Activated T-cell treated with anti-CD3 and anti-CD28 coated beads, Interleukin-2, amount 50 U/mL, for 48 hours (primary cell): Measurements from ENCODE around the gene ZBTB42.

Source experiments
- DNase-seq, 2 experiments: peaks; one replicate each; pipeline ENCODE4 v3.0.0-alpha.2; 2020

The ZBTB42 gene

GRCh38 chr14:104783484-104784217 is 17.2 kb upstream of the ZBTB42 start:
- no peak for DNase-seq

- DNase-seq, result no peak
These were observed 16.7 kb upstream of the ZBTB42 start for GRCh38 chr14:104784218-104784568.

- DNase-seq, result no peak
These were observed 15.8 kb upstream of the ZBTB42 start for GRCh38 chr14:104784846-104785707.

- no peak for DNase-seq
These were observed 15.2 kb upstream of the ZBTB42 start for GRCh38 chr14:104785708-104786080.

GRCh38 chr14:104786091-104786586 is 14.8 kb upstream of the ZBTB42 start:
- DNase-seq, result no peak

GRCh38 chr14:104786726-104787675 is 13.9 kb upstream of the ZBTB42 start:
- no peak for DNase-seq

- DNase-seq, result no peak
These were observed 13.2 kb upstream of the ZBTB42 start for GRCh38 chr14:104787736-104788135.

- DNase-seq, result no peak
These were observed 12.6 kb upstream of the ZBTB42 start for GRCh38 chr14:104788161-104788818.

- DNase-seq, result no peak
These were observed 11.8 kb upstream of the ZBTB42 start for GRCh38 chr14:104788873-104789663.

GRCh38 chr14:104789752-104790743 is 10.9 kb upstream of the ZBTB42 start:
- DNase-seq, result no peak

GRCh38 chr14:104791425-104791824 is 9.5 kb upstream of the ZBTB42 start:
- DNase-seq, result no peak

GRCh38 chr14:104792101-104792884 is 8.6 kb upstream of the ZBTB42 start:
- DNase-seq, result no peak

GRCh38 chr14:104792945-104793702 is 7.8 kb upstream of the ZBTB42 start:
- DNase-seq, result no peak

- no peak for DNase-seq
These were observed 7.3 kb upstream of the ZBTB42 start for GRCh38 chr14:104793703-104793959.

- peak; percentile 75 to 78 for DNase-seq
These were observed 6.8 kb upstream of the ZBTB42 start for GRCh38 chr14:104794099-104794498.

- DNase-seq, result peak in 1 of 2 experiments; percentile 46
These were observed 6.3 kb upstream of the ZBTB42 start for GRCh38 chr14:104794631-104794992.

- DNase-seq, result peak; percentile 35 to 59
These were observed 5.7 kb upstream of the ZBTB42 start, which contains the start of gene AKT1 for GRCh38 chr14:104794993-104795780. TSS of gene AKT1 (minus strand) at chr14:104795748. CDS start at chr14:104792643, 3,105 bp downstream.
